Measurements from ENCODE around the gene LYPD6. TPM values are rescaled to one million over a fixed set of nuclear protein-coding genes. Genes with fewer than 3 reads are reported as not detected.

Gene LYPD6
- total RNA-seq, 1 experiment from 2014 or later, result 8.6 TPM

GRCh38 chr2:149348291-149348690, 17.9 kb downstream of the LYPD6 start:
- no peak for DNase-seq (ENCODE audit: low spot score)

DNA sequence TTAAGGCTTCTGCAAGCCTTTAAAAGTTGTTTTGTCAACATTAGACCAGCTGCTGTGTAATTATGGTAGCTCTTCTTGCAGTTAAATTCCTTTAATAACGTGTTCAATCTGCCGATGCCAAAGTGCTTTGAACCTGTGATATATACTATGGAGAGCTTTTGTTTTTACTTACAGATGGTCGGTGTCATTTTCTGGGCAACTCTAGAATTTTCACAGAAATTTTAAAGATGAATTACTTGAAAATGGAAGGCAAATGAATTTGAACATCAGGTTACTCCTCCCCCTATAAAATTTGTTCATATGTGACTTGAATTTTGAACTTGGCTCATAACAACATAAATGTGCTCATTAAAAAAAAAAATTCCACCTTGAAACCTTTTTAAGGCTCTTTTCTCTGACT, 23.0 kb downstream of the LYPD6 start:
- DNase-seq (ENCODE audit: low spot score), result no peak

DNA sequence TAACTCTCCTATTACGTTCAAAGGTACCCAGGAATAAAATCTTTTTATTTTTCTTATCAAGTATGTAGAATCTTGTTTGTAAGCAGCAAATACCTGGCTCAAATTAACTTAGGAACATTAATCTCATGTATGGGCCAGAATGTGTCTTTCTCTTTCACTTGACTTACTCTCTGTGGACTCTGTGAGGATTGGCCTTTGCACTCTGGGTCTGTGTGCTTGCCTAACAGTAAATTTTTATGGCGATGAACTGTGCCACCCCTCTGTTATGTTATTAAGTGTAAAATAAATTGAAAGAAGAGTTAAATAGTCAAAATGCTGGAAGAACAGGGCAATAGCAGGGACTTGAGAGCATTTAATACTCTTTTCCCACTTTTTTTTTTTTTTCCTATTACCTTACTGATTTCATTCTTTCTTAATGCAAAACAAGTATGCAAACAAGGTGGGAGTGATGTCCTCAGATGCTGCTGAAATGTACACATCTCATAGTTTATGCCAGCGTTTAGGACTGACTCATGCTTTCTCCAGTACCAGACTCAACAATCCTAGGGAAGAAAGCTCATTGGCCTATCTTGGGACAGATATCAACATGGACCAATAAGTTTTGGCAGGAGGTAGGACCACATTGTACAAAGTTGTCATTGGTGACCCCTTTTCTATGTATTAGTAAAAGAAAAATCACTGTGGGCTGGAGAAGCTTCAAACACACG, 25.5 kb downstream of the LYPD6 start:
- DNase-seq (ENCODE audit: low spot score), result no peak

DNA sequence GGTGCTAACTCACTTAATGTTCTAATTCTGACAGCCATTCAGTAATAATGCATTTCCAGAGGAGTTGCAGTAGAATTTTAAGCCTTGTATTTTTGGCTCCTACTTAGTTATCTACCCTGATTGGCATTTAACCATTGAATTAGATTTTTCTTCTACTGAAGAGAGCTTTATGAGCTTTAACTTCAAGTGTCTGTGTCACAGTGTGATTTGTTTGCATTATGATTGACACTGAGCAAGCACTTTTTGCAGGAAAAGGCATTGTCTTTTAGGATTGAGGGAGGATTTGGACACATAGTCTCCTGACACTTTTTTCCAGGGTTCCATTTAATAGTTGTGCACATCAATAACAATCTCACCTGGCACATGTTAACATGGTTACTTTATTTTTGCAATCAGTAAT, 26.7 kb downstream of the LYPD6 start:
- DNase-seq (ENCODE audit: low spot score), result no peak

DNA sequence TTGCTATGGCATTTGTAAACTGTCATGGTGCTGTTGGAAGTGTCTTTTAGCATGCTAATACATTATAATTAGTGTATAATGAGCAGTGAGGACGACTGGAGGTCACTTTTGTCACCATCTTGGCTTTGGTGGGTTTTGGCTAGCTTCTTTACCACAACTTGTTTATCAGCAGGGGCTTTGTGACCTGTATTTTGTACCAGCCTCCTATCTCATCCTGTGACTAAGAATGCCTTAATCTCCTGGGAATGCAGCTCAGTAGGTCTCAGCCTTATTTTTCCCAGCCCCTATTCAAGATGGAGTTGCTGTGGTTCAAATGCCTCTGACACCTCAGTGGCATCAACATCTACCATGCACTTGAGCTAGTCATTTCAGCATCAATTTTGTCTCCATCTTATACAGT, 29.7 kb downstream of the LYPD6 start:
- peak; percentile 24 for DNase-seq (ENCODE audit: low spot score)

- no peak for DNase-seq (ENCODE audit: low spot score)
Observed at GRCh38 chr2:149363958-149364357, 33.6 kb downstream of the LYPD6 start.

DNA sequence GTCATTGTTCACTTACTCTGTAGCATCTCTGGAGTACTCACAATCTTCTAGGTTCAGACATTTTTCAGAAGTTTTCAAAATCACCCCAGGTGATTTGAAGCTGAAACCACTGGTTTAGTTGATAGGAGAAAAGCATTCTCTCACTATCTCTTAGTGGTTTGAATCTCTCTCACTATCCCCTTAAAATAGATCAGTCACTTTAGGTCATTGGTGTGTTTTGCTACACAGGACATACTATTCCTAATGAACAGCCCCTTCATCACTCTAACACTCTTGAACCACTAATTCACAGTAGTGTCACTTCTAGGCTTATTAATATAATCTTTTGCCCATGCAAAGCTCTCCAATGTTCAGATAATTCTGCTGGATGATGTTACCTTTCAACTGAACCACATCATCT, 34.5 kb downstream of the LYPD6 start:
- no peak for DNase-seq (ENCODE audit: low spot score)

DNA sequence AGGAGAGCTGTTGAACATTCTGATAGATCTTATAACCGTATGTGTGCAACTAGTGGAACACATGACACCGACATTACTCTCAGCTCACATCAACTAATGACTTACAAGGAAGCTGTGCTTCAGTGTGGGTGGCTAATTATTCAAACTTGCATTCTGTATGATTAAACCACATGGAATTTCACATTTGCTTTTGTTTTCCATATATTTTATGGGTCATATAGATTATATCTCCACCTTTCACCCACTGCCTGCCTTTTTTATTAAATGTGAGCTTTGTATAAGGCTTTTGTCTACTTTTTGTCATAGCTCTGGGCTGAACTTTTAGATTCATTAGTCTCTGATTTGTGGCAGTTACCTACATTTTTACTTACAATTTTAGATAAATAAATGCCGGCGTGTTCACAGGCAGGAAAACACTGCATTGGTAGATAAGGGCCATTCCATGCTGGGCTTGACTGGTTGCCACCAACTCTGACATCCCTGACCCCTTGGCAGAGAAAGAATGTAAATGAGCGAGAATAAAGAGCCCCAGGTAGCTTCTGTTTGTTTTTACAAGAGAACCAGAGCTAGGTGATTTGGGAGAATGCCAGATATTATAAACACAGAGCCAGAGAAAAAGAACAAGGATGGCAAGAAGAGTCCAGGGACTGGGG, 35.7 kb downstream of the LYPD6 start:
- DNase-seq (ENCODE audit: low spot score), result no peak

GRCh38 chr2:149370061-149370775, 39.8 kb downstream of the LYPD6 start:
- DNase-seq (ENCODE audit: low spot score), result no peak

GRCh38 chr2:149371476-149371875, 41.1 kb downstream of the LYPD6 start:
- no peak for DNase-seq (ENCODE audit: low spot score)

GRCh38 chr2:149375801-149376361, 45.5 kb downstream of the LYPD6 start:
- no peak for DNase-seq (ENCODE audit: low spot score)

GRCh38 chr2:149380205-149380604, 49.8 kb downstream of the LYPD6 start:
- DNase-seq (ENCODE audit: low spot score), result no peak

DNA sequence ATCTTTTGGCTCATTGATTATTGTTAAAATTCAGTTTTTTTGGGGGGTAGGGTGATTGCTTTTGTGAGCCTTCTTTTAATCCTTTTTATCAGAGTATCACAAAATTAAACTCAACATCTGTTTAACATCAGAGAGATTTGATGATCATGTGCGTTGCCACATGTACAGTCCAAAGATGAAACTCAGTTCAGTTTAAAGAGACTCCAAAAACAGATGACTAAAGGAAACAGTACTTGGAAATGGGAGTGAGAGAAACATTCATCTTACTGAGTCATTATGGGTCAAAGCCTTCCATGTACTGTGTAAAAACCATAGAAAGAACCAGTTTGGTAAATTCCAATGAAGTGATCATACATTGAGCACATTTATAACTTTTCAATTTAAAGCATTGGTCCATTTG, 53.0 kb downstream of the LYPD6 start:
- no peak for DNase-seq (ENCODE audit: low spot score)

DNA sequence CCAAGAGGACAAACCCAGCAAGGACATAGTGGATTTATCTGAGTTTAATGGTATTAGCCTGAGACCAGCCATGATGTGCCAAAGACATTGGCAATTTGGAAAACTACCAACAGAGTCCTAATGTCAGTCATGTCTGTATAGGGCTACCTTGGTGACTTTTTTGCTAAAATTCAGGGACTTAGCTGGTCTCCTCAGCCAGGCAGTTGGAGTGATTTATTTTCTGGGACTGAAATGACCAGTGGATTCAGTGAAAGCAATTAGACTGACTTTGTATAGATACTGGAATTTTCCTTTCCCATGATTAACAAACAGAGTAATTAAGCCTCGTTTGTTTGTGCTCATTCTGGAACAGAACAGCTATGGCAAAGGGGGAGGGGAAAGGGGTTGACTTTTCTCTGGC, 55.0 kb downstream of the LYPD6 start:
- no peak for DNase-seq (ENCODE audit: low spot score)

GRCh38 chr2:149387411-149387810, 57.0 kb downstream of the LYPD6 start:
- no peak for DNase-seq (ENCODE audit: low spot score)

GRCh38 chr2:149388120-149388816, 57.9 kb downstream of the LYPD6 start:
- no peak for DNase-seq (ENCODE audit: low spot score)

DNA sequence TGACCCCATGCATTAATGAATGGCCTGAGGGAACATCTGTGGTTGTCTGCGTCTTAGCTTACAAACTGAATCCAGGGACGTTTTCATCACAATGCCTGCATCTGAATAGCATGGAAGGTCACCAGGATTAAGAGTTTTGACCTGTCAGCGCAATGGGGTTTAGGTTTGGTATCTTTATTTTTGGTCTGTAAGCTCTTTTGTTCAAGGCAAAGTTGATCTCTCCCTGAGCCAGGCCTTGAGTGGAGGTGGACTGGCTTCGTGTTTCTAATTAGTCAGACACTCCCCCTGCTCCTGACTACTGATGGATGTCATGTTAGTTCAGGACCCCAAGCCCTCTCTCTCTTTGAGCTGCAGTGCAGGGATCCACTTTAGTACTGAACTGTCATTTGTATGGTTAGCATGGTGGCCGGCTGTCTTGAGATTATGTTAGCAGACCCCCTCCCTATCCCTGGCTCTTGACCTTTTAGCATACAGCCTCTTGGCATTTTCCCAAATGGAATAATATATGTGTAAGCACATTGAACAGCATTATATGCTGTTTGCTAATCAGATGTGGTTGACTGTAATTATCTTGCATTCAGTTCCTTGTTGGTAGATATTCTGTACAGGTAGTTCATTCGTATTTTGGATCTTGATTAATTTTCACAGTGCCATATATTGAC, 59.2 kb downstream of the LYPD6 start:
- DNase-seq (ENCODE audit: low spot score), result no peak

GRCh38 chr2:149393614-149394013, 63.2 kb downstream of the LYPD6 start:
- DNase-seq (ENCODE audit: low spot score), result no peak

GRCh38 chr2:149394864-149395263, 64.5 kb downstream of the LYPD6 start:
- DNase-seq (ENCODE audit: low spot score), result no peak

GRCh38 chr2:149399934-149400615, 69.7 kb downstream of the LYPD6 start:
- DNase-seq (ENCODE audit: low spot score), result no peak

DNA sequence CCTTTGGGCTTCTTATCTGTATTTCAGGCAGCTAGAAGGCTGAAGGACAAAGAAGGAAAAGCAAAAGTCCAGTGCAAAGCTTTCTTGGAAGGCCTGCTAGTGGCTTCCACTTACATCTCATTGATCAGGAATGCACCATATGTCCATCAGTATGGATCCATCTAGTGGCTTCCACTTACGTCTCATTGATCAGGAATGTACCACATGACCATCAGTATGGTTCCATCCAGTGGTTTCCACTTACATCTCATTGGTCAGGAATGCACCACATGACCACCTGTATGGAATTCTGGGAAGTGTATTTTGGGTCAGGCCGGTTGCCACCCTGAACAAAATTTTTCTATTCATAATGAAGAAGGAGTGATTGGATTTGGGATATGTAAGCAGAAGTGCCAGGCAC, 70.6 kb downstream of the LYPD6 start:
- no peak for DNase-seq (ENCODE audit: low spot score)

Data from H4 (cell line).